Activated gamma-delta T cell (primary cell): ENCODE results near the gene SORCS2.
"Not testable (repeated sequence)": the region's sequence is repeated elsewhere in the genome, so short reads cannot be mapped to it uniquely, and the experiment has no call there.

Experiments
- DNase-seq: peaks from one replicate; lab custom pipeline; 2025; lab: John Stamatoyannopoulos, UW

The SORCS2 gene

GRCh38 chr4:7584098-7584497, 391.8 kb downstream of the SORCS2 start:
- DNase-seq = no peak

- DNase-seq = no peak
These were observed 392.3 kb downstream of the SORCS2 start for GRCh38 chr4:7584606-7585159.

- no peak for DNase-seq
These were observed 393.4 kb downstream of the SORCS2 start for GRCh38 chr4:7585768-7586167.

- no peak for DNase-seq
These were observed 395.4 kb downstream of the SORCS2 start for GRCh38 chr4:7587433-7588405.

GRCh38 chr4:7590189-7590588, 397.9 kb downstream of the SORCS2 start:
- no peak for DNase-seq

GRCh38 chr4:7590899-7591298, 398.6 kb downstream of the SORCS2 start:
- no peak for DNase-seq

- no peak for DNase-seq
These were observed 399.2 kb downstream of the SORCS2 start for GRCh38 chr4:7591409-7592053.

- DNase-seq = no peak
These were observed 401.5 kb downstream of the SORCS2 start for GRCh38 chr4:7593646-7594412.

GRCh38 chr4:7595934-7596461, 403.7 kb downstream of the SORCS2 start:
- no peak for DNase-seq

- DNase-seq = no peak
These were observed 404.7 kb downstream of the SORCS2 start for GRCh38 chr4:7596918-7597606.

GRCh38 chr4:7598939-7599790, 406.8 kb downstream of the SORCS2 start:
- no peak for DNase-seq

GRCh38 chr4:7600247-7600646, 407.9 kb downstream of the SORCS2 start:
- DNase-seq = no peak

- DNase-seq = not testable (repeated sequence)
These were observed 409.8 kb downstream of the SORCS2 start for GRCh38 chr4:7602166-7602565.

- DNase-seq = no peak
These were observed 415.0 kb downstream of the SORCS2 start for GRCh38 chr4:7607156-7607910.

- DNase-seq = no peak
These were observed 415.7 kb downstream of the SORCS2 start for GRCh38 chr4:7608046-7608445.

- no peak for DNase-seq
These were observed 417.0 kb downstream of the SORCS2 start for GRCh38 chr4:7609316-7609715.

- no peak for DNase-seq
These were observed 417.8 kb downstream of the SORCS2 start for GRCh38 chr4:7610022-7610670.

GRCh38 chr4:7610841-7611240, 418.5 kb downstream of the SORCS2 start:
- no peak for DNase-seq

- DNase-seq = no peak
These were observed 420.1 kb downstream of the SORCS2 start for GRCh38 chr4:7612311-7612897.
